Activated CD4-positive, alpha-beta T cell treated with anti-CD3 and anti-CD28 coated beads for 48 hours (primary cell): ENCODE data around the gene CUL5.

Source experiments
- DNase-seq: peaks from one replicate; pipeline ENCODE4 v3.0.0-alpha.2; 2020

Gene CUL5

DNA sequence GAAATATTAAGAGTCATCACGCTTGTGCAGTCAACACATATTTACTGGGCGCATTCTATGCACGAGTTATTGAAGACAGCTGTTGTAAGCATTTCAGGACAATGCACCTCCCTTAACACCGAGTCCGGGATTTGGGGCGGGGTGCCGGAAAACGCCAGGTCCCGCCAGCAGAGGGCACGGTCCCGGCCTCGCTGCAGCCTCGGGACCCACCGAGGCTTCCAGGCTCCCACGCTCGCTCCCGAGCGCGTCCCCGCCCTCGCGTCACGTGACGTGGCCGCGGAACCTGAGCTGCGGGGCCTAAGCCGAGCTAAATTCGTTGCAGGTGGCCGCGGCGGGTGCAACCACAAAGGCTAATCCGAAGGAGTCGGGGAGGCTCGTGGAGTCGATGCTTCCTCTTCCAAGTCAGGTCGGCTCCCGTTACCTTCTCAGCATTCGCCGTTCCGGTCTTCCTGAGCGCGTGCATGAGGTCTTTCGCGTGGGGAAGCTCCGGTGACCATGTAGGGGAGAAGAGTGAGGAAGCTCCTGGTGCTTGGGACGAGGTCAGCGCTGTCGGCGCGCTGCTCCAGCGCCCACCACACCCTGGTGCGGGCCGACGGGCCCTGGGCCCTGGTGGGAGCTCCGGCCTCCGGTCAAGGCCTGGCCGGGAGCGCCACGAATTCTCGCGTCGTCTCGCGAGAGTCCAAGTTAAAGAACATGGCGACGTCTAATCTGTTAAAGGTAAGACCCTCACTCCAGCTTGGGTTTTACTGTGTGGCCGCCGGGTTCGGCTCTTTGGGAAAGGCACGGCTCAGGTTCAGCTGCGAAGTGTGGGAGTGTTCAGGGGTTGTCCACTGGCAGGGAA lies at the start of gene CUL5:
CUL5 (plus strand) TSS at position 243 of the 841 bp plus-strand sequence; CDS start at position 694, 451 bp downstream.
- DNase-seq, result peak; percentile 94

DNA sequence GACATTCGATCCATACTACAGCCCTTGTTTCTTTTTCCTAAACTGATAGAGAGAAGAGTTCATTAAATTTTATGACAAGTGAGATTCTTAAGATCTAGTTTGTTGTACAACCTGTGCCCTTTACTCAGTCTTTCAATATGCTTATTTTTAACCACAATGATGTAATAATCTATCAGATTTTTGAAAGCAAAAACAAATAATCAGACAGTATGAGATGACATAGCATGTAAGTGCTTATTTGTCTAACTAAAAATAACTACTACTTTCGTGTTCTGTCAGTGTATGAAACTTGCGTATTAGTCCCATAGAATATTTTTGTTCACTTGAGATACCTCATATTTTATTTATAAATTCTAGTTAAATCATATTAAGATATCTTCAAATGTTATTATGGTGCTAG lies 47.2 kb upstream of the CUL5 start:
- DNase-seq, result no peak

DNA sequence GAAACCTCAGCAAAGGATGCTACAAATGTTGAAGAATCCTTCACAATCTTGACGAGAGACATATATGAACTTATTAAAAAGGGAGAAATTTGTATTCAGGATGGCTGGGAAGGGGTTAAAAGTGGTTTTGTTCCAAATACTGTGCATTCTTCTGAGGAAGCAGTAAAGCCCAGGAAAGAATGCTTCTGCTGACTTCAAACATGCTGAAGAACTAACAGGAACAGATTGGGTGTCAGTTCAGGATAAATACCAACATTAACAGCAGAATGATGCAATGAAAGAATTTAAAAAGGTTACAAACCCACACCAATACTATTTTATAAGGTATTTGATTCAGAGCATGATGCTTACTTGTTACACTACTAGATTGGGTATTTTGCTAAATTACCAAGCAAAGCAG lies 46.5 kb upstream of the CUL5 start:
- DNase-seq, result no peak

DNA sequence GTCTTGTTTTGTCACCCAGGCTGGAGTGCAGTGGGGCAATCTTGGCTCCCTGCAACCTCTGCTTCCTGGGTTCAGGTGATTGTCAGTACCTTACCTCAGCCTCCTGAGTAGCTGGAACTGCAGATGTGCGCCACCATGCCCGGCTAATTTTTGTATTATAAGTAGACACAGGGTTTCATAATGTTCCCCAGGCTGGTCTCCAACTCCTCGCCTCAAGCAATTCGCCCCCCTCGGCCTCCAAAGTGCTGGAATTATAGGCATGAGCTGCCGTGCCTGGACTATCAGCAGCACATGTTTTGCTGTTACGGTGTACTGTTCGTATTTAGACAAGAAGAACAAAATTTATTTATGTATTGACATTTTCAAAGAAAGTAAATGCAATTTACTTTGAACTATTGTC lies 45.6 kb upstream of the CUL5 start:
- no peak for DNase-seq

DNA sequence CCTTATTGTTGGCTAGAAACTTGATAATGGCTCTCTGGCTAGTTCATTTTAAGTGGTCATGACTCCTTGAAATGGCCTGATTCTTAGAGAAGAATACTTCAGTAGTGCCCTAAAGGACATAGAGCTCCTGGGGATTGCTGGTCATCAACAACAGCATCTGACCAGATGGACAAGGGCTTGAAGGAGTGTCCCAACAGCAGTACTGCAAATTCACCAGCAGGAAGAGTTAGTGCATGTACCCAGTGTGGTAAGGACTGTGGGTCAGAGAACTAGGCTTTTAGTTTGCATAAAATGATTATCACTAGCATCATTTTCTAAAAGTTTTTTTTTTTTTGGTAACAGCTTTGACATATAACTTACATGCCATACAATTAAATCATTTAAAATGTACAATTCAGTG lies 39.5 kb upstream of the CUL5 start:
- no peak for DNase-seq

DNA sequence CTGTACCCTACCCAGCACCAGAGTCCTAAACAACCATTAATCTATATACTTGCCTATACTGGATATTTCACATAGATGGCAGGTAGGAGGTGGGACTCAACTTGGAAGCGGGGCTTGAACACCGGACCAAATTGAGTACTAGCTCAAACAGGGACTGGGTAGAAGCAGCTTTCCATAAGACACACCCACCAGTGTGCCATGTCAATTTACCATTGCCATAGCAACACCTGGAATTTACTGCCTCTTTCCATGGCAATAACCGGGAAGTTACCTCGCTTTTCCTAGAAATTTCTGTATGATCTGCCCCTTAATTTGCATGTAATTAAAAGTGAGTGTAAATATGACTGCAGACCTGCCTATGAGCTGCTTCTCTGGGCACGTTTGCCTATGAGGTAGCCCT lies 38.6 kb upstream of the CUL5 start:
- no peak for DNase-seq

DNA sequence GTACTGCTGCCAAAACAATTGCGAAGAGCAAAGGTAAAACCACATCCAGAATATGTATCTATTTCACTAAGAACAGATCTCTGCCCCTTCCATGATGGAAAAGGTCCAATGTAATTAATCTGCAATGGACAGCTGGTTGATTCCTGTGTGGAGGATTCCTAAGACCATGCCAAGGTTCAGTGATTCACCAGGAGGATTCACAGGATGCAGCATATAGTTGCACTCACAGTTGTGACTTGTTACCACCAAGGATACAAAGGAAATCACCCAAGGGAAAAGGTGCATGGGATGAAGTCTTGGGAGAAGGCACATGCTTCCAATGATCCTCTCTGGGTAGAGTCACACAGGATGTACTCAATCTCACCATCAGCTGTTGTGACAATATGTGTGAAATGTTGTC lies 35.1 kb upstream of the CUL5 start:
- no peak for DNase-seq

DNA sequence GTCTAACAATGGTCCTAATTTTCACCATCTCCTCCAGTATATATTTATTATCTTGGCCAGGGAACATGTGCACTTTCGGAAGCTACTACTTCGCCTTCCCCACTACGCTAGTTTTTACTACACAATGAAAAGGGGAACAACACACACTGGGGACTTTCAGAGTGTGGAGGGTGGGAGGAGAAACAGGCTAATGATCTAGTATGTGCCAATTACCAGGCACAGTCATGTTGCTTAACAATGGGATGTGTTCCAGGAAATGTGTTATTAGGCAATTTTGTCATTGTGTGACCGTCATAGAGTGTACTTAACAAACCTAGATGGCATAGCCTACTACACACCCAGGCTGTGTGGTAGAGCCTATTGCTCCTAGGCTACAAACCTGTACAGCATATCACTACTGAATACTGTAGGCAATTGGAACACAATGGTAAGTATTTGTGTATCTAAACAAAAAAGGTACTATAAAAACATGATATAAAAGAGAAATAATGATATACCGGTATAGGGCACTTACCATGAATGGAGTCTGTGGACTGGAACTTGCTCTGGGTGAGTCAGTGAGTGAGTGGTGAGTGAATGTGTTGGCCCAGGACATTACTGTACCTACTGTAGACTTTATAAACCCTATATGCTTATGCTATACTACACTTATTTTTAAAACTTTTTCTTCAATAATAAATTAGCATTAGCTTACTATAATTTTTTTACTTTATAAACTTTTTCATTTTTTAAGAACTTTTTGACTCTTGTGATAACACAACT lies 20.1 kb upstream of the CUL5 start:
- DNase-seq, result no peak

DNA sequence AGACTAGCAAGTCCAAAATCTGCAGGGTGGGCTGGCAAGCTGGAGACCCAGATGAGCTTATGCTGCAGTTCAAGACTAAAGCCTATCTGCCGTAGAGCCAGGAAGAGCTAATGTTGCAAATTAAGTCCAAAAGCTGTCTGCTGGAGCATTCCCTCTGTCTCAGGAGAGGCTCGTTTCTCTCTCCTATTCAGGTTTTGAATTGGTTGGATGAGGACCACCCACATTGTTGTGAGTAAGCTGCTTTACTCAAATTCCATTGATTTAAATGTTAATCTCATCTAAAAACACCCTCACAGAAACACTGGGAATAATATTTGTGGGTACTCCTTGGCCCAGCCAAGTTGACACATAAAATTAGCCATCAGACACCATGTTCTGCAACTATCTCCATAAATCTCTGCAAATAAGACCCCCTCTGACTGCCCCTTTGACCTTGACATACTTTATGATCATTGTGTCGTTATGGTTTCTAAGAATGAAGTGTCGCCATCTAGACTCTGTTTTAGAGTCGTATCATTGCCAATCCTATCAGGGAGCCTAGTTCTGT lies 16.8 kb upstream of the CUL5 start:
- DNase-seq, result no peak

DNA sequence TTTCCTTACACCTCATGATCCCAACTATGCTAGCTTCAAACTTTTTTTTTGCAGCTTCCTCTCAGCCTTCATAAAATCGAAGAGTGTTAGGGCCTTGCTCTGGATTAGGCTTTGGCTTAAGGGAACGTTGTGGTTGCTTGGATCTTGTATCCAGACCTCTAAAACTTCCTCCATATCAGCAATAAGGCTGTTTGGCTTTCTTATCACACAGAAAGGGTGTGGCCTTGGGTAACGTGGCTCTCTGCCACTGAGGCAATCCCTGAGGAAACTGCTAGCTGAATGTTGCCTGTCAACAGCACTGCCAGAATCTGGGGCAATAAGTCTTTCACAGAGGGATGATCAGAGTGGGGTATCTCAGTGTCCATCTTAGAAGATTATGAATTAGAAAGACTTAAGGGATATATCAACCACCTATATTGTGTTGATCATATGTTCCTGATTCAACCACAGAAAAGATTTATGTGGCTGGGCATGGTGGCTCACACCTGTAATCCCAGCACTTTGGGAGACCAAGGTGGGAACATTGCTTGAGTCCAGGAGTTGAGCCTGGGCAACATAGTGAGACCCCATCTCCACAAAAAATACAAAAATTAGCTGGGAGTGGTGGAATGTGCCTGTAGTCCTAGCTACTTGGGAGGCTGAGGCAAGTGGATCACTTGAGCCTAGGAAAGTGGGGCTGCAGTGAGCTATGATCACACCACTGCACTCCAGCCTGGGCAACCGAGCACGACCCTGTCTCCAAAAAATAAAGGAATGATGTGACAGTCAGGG lies 12.5 kb upstream of the CUL5 start:
- no peak for DNase-seq

DNA sequence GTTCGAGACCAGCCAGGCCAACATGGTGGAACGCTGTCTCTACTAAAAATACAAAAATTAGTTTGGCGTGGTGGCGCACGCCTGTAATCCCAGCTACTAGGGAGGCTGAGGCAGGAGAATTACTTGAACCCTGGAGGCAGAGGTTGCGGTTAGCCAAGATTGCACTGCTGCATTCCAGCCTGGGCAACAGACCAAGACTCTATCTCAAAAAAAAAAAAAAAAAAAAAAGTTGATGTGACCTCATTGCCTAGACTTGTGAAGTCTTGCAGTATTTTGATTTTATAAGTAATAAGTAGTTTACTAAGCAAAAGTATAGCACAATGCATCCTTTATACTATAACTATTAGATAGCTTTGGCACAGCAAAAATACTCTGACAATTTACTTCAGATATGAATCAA lies 9.9 kb upstream of the CUL5 start:
- DNase-seq, result no peak

DNA sequence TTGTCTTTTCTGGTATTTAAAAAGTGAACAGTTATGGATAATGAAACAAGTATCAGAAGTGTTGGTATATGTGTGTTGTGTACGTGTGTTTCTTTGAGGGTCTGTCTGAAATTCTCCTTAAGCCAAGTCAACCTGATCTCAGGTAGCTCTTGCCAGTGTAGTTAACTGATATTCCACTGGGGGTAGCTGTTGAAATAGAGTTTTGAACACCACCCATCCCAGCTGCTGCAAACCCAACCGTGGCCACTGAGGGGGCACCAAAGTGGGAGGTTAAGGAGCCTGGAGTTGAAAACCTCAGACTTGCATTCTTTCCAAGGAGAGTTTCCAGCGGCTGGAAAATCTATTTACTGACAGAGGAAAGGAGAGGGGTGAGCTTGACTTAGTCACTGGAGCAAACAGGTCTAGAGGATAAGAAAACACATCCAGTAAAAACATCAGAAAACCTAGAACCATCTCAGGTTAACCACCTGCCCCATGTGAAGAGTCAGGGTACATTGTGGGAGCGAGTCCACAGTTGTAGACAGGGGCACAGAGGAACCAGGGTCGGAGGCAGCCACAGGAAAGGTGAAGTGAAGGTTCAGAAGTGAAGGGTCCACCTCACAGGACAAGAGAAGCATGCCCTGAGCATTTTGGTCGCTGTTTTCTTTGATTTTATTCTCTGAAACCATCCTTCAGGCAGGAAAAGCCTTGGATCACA lies 8.8 kb upstream of the CUL5 start:
- DNase-seq, result peak; percentile 39

DNA sequence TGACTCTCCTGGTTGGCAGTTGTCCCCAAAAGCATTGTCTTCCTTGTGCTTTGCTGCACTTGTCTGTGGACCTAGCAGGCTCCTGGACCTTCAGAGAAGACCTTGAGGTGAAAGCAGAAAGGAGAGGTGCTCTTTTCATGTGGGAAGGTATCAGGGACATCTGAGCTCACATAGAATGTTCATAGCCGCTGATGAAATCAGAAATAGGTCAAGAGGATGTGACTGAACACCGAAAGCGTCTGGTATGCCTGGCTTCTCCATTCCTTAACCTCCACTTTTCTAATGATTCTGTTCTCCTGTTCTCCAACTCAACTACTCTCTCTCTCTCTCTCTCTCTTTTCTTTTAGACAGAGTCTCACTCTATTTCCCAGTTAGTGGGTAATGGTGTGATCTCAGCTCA lies 6.2 kb upstream of the CUL5 start:
- no peak for DNase-seq

DNA sequence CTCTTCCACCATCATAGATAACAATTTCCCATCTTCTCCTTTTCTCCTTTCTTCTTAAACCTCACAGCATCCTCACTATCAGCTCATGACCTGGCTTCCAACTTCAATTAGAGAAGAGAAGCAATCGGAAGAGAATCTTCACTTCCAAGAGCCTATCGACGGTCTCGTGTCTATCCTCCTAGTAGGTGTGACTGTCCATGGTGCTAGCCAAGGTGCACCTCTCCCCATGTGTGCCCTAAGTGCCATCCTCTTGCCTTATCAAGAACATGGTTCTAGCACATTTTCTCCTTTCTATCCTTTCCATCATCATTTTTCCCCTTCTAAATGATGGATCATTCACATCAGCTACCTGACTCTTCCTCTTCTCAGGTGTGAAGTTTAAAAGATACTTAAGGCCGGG lies 5.1 kb upstream of the CUL5 start:
- DNase-seq, result no peak

DNA sequence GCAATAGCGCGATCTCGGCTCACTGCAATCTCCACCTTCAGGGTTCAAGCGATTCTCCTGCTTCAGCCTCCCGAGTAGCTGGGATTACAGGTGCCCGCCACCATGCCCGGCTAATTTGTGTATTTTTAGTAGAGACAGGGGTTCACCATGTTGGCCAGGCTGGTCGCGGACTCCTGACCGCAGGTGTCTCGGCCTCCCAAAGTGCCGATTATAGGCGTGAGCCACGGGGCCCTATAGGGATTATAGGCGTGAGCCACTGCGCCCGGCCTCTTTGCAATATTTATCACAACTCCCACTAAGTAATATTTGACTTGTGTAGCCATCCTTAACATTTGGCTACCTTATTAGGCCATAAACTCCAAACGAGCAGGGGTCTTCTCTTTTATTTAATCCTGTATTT lies 879 bp upstream of the CUL5 start:
- DNase-seq, result no peak

DNA sequence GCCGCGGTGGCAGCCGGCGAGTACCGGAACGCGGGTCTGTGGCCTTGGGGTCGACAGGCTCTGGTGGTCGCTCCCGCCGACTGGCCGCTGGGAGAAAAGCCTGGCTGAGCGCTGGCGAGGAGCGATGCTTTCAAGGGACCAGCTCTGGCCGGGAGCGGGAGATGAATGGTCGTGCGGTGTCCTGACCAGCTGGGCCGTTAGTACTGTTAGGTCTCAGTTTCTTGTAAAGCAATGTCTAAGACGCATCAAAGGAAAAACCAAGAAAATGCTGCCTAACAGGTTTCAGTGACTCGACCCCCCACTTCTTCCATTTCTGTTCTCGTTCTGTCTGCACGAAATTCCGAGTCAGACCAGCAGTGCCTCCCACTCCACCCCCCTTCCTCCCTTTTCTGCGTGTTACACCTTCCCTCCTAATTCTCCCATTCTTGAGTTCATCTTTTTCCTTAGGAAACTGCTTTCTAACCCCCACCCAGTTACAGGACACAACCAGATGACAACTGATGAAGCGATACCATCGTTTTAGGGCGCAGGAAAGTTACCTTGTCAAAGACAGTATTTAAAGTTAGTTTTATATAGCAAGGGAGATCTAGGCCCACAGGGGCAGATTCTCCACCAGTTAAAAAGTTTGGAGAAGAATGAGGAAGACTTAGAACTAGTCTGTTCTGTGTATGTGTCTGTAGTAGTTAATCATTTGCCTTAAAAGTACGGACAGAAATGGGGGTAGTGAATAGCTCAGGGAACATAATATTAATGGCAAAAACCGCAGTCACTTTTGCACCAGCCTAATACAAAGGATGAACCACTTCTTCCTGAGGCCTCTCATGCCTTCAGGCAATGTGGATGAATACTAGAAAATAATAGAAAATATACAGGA lies 1.0 kb downstream of the CUL5 start:
- peak; percentile 5 for DNase-seq

DNA sequence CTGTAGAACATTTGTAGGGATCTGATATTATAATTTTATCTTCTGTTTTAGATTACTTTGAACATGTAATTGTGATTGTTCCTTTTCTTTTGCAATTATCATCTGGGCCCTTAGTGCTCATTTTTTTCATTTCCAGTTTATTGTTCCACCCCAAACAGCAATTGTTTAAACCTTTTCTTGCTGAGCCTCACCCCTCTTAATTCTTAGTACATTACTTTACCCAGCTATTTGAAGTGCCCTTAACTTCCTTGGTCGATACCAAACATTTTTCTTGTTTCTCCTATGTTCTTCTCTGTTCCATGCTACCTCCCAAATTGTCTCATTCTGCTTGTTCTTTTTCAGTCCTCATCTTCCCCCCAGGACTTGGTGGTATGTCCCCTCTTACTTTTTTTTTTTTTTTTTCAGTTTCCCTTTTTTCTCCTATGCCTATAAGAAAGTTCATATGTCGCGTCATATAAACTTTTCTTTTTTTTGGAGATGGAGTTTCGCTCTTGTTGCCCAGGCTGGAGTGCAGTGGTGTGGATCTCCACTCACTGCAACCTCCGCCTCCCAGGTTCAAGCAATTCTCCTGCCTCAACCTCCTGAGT lies 3.5 kb downstream of the CUL5 start:
- no peak for DNase-seq

DNA sequence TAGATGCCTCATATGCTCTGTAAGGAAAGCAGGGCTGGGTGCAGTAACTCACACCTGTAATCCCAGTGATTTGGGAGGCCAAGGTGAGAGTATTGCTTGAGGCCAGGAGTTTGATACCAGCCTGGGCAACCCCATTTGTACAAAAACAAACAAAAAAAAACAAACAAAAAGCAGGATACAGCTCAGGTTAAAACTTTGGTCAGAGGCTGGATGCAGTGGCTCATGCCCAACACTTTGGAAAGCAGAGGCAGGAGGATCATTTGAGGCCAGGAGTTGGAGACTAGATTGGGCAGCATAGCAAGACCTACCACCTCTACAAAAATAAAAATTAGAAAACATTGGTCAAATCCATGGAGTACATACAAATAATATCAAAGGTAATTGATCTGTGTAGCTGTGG lies 7.9 kb downstream of the CUL5 start:
- no peak for DNase-seq

DNA sequence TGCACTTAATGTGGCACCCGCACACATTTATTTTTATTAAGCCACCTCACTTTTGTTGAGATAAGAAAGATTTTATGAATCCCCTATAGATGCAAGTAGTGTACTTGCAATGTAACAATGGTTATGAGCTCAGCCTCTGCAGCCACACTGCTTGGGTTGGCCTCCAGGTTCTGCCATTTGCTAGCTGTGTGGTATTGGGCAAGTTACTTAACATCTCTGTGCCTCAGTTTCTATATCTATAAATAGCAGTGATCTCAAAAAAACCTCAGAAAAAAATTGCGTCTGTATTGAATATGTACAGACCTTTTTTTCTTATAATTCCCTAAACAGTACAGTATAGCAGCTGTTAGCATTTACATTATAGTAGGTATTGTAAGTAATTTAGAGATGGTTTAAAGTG lies 10.0 kb downstream of the CUL5 start:
- DNase-seq, result no peak

DNA sequence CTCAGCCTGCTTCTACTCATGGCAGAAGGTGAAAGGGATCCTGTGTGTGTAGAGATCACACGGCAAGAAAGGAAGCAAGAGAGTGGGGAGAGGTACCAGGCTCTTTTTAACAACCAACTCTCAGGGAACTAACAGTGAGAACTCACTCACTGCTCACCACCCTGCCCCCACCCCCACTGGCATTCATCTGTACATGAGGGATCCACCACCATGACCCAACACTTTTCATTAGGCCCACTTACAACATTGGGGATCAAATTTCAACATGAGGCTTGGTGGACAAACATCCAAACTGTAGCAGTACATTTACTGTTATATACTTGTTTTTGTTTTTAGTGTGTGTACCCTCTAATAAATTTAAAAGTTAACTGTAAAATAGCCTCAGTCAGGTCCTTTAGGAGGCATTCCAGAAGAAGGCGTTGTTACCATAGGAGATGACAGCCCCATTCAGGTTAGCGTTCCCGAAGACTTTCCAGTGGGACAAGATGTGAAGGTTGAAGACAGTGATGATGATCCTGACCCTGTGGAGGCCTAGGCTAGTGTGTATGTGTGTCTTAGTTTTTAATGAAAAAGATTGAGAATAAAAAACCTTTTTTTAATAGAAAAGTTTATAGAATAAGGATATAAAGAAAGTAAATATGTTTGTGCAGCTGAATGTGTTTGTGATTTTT lies 11.3 kb downstream of the CUL5 start:
- DNase-seq, result no peak
